Ovary (tissue), 9 donors: ENCODE data around the gene NOTCH1. TPM values are rescaled to one million over a fixed set of nuclear protein-coding genes. Genes with fewer than 3 reads are reported as not detected.

Source experiments
- DNase-seq, 5 donors: peaks; one replicate each; pipeline ENCODE4 v3.0.0-alpha.2; 2019 to 2020
- H3K27ac ChIP-seq, 2 donors: fragments of 200-600 bp; one replicate each; pipeline versions ENCODE4 v1.5.1 to v1.8.0; 2019 to 2022
- H3K27me3 ChIP-seq: fragments of 200-600 bp; one replicate; pipeline ENCODE4 v1.8.0; 2022
- H3K36me3 ChIP-seq: fragments of 200-600 bp; sonication (generic); one replicate; pipeline ENCODE4 v1.5.1; 2019
- H3K4me1 ChIP-seq: one replicate; pipeline ENCODE4 v1.8.1; 2013; ENCODE audit warnings: mild to moderate bottlenecking, moderate library complexity; ENCODE audit not compliant: insufficient read depth
- H3K4me3 ChIP-seq: fragments of 200-600 bp; sonication (generic); one replicate; pipeline ENCODE4 v1.5.1; 2017
- H3K9me3 ChIP-seq, 2 donors: fragments of 200-600 bp in 1 of 2; sonication (generic) in 1 of 2; one replicate each; pipeline versions ENCODE4 v1.5.1 to v1.8.1; 2013 to 2019; ENCODE audit warnings: mild to moderate bottlenecking in 1 of 2, moderate library complexity in 1 of 2
- EP300 ChIP-seq: sonication (generic); formaldehyde crosslinking; IDR thresholded peaks from one replicate; pipeline ENCODE4 v1.6.1; 2017; ENCODE audit warnings: antibody characterized with exemption
- POLR2A ChIP-seq: fragments of 450-650 bp; IDR thresholded peaks from one replicate; pipeline ENCODE4 v1.6.1; 2017; ENCODE audit warnings: antibody characterized with exemption, mild to moderate bottlenecking, moderate library complexity
- WGBS, 3 donors: extraction: QIAGEN DNeasy Blood & Tissue Kit in 1 of 3; methylation state at CpG; one replicate each; pipeline versions ENCODE4 v1.1.5 to v1.1.7; 2013 to 2017; 5-methylcytosine and 5-hydroxymethylcytosine counted together
- intact Hi-C, 4 donors: fragments of 100-400 bp; cut with DNase I; formaldehyde crosslinking; loops; one replicate each; pipeline versions ENCODE4 v1.11.0 to v1.15.1; 2022 to 2023
- polyA plus RNA-seq, 2 donors: library from polyadenylated mRNA; stranded (reverse); fragments of 200-250 nt in 1 of 2; fragments of 350-450 nt in 1 of 2; fragmentation: Illumina TruSeq in 1 of 2; extraction: RNeasy Lipid Tissue Mini Kit (QIAGEN cat#74804) in 1 of 2; gene quantifications; one replicate each; pipeline ENCODE4 v1.2.3, GENCODE V29; 2013 to 2014
- total RNA-seq, 7 donors: library from RNA; depleted of rRNA in 2 of 7; stranded (reverse); fragments of >200 nt in 2 of 7; fragmentation: NEBNext Ultra II Directional in 3 of 7; extraction: Animal tissue kit (Norgen Biotek cat#: 25700) in 3 of 7; gene quantifications; one replicate each; pipeline versions ENCODE4 v1.1.0 to v1.2.4, GENCODE V29; 2016 to 2023
- TF ChIP-seq, protein P1 (sequence below), 3 donors: fragments of 450-650 bp in 2 of 3; fragments of 200-600 bp in 1 of 3; IDR thresholded peaks; one replicate each; pipeline versions ENCODE4 v1.5.1 to v1.8.0; 2016 to 2022; ENCODE audit warnings: antibody characterized with exemption in 3 of 3, mild to moderate bottlenecking in 1 of 3
- donor health status: DM: no; HTN: no; CAD: no; lungs with moderate emphysema.
- donor health status: DM: no; HTN: no; CAD: no.
- donor health status: Bipolar disorder and iron deficiency.
- donor health status: DM: yes; HTN: yes; CAD: no.
- donor health status: DM: no; HTN: no; CAD: no.
- donor health status: DM: yes; HTN: yes; CAD: no.

The NOTCH1 gene
- total and polyA plus RNA-seq, 9 donors, result 2.5 to 30.9 (median 17.1) TPM

DNA sequence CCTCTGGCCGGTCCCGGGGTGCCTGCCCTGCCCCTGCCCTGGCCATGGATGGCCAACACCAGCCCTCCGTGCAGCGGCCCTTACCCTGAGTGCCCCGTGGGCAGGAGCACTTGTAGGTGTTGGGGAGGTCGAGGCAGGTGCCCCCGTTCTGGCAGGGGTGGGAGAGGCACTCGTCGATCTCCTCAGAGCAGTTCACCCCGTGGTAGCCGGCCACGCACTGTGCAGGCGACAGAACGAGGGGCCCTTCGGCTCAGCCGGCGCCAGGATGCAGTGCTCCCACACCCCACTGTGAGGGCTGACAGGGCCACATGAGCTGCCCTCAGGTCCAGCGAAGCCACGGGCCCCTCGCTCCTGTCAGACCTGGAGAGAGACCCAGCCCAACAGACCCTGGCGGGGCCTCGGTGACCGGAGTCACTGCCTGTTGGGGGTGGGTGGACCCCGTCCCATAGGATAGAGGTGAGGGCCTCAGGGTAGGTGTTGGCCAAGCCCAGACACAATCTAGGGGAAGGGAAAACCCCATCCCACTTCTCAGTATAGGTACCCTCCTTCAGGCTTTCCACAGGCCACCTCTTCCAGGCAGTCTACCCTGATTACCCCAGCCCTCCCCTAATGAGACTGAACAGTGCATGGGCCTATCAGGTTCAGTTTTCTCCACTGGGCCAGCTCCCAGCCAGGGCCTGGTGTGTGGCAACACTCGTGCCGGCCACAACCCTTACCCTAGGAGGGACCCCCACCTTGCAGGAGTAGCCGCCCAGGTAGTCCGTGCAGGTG lies 38.4 kb downstream of the NOTCH1 start:
- Histone ChIP-seq H3K27ac (no peak overlapping the region), H3K27me3 (no peaks in the 10 kb centered on the region), H3K9me3 (no peaks in the 10 kb centered on the region), H3K36me3 (no peaks in the 10 kb centered on the region), H3K4me1 (no peaks in the 10 kb centered on the region), H3K4me3 (no peak overlapping the region)
- intact Hi-C loops, result no loop called here
- no peak for DNase-seq
- TF ChIP-seq POLR2A (no peak), EP300 (no peak)
- TF ChIP-seq, protein P1, sequence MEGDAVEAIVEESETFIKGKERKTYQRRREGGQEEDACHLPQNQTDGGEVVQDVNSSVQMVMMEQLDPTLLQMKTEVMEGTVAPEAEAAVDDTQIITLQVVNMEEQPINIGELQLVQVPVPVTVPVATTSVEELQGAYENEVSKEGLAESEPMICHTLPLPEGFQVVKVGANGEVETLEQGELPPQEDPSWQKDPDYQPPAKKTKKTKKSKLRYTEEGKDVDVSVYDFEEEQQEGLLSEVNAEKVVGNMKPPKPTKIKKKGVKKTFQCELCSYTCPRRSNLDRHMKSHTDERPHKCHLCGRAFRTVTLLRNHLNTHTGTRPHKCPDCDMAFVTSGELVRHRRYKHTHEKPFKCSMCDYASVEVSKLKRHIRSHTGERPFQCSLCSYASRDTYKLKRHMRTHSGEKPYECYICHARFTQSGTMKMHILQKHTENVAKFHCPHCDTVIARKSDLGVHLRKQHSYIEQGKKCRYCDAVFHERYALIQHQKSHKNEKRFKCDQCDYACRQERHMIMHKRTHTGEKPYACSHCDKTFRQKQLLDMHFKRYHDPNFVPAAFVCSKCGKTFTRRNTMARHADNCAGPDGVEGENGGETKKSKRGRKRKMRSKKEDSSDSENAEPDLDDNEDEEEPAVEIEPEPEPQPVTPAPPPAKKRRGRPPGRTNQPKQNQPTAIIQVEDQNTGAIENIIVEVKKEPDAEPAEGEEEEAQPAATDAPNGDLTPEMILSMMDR (IDR thresholded peaks at IDR 0.05), result no peak
- 88 to 91% (median 90%) methylated on average over 24 to 28 of the region's 28 CpGs for WGBS, 3 donors

DNA sequence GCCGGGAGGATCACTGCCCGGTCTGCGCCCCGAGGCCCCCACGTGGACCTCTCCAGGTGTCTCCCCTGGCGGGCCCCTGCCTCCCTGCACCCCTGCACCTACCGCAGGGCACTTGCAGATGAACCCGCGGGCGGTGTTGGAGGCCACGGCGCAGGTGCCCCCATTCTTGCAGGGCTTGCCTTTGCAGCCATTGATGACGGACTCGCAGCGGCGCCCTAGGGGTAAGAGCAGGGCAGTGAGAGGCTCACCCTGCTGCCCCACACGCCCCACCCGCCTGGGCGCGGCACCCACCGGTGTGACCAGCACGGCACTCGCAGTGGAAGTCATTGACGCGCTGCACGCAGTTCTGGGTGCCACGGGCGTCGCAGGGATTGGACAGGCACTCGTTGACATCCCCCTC lies 39.4 kb downstream of the NOTCH1 start:
- TF ChIP-seq EP300, result no peak
- TF ChIP-seq, protein P1 (IDR thresholded peaks at IDR 0.05), result no peak
- TF ChIP-seq POLR2A, result no peak
- WGBS, 3 donors, result 93 to 95% (median 94%) methylated on average over 30 of the region's 30 CpGs
- Histone ChIP-seq H3K4me1 (no peaks in the 10 kb centered on the region), H3K9me3 (no peaks in the 10 kb centered on the region), H3K36me3 (no peaks in the 10 kb centered on the region), H3K27me3 (no peaks in the 10 kb centered on the region), H3K27ac (no peak overlapping the region), H3K4me3 (no peak overlapping the region)
- intact Hi-C loops, result no loop called here
- DNase-seq, result no peak

DNA sequence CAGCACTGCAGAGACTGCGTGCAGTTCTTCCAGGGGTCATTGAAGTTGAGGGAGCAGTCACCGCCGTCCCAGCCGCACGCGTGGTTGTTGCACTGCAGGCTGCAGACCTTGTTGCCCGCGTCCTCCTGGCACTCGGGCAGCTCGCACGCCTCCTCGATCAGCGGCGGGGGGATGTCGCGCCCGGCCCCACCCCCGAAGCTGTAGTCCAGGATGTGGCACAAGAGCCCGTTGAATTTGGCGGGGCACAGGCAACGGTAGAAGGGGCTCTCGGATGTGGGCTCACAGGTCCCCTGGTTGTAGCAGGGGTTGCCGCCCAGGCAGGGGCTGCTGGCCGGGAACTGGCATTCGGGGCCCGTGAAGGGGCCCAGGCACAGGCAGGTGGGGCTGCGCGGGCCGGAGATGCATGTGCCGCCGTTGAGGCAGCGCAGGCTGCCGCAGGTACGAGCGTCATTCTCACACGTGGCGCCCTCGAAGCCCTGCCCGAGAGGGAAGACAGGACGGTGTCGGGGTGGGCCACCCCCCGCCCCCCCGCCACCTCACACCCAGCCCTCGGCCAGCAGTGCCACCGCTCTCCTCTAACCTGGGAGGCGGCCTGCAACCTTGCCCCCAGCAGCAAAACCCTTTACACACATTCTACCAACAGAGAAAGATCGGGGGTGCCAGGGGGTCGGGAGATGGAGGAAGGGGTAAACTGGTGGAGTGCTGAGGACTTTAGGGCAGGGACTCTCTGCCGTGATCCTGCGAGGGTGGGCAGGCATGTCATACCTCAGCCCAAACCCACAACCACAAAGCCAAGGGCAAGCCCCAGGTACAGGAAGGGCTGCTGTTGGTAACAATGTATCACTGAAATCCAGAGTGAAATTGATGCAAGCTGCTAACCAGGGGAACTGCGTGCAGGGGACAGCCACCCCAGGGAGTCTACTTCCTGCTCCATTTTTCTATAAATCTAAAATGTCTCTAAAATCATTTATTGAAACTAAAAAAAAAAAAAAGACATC lies 40.1 kb downstream of the NOTCH1 start:
- no peak overlapping the region for H3K27ac ChIP-seq
- intact Hi-C loops, result no loop called here
- 91 to 93% (median 93%) methylated on average over 50 to 51 of the region's 51 CpGs for WGBS, 3 donors
- TF ChIP-seq EP300 (no peak), POLR2A (no peak)
- no peaks in the 10 kb centered on the region for H3K36me3 ChIP-seq
- H3K4me1 ChIP-seq, result no peaks in the 10 kb centered on the region
- H3K4me3 ChIP-seq, result no peak overlapping the region
- DNase-seq, result no peak
- H3K27me3 ChIP-seq, result no peaks in the 10 kb centered on the region
- H3K9me3 ChIP-seq, result no peaks in the 10 kb centered on the region

DNA sequence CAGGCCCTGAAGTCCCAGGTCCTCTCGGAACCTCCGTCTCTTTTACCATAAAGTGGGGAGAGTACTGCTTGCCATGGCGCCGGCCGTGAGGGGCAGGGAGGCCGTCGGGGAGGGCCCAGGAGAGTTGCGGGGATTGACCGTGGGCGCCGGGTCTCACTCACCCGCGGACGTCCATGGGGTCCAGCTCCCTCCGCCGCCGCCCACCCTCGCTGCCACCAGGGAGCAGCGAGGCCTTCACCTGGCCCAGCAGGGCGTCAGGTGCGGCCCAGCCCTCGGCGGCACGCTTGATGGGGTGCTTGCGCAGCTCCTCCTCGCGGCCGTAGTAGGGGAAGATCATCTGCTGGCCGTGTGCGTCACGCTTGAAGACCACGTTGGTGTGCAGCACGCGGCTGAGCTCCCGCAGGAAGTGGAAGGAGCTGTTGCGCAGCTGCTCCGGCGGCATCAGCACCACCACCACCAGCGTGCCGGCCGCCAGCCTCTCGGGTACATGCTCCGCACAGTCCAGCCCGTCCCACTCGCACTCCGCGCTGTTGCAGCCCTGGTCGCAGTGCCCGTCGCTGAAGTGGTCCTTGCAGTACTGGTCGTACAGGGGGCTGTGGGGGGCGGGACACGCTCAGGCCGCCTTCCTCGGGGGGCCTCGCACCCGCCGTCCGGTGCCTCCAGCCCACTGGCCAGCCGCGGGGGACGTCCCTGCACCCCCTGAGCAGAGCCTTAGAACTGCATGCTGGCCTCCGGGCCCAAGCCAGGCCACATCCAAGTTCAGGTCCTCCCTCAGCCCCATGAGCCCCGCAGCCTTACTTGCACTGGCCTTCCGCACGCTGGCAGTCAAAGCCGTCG lies 41.1 kb downstream of the NOTCH1 start:
- 93 to 94% (median 94%) methylated on average over 59 to 68 of the region's 68 CpGs for WGBS, 3 donors
- no peak for TF ChIP-seq POLR2A
- Histone ChIP-seq H3K36me3 (no peaks in the 10 kb centered on the region), H3K4me1 (no peaks in the 10 kb centered on the region), H3K4me3 (no peak overlapping the region), H3K27me3 (no peaks in the 10 kb centered on the region), H3K9me3 (no peaks in the 10 kb centered on the region), H3K27ac (no peak overlapping the region)
- intact Hi-C loops, result no loop called here
- DNase-seq, result no peak
